GM18517 (cell line): ENCODE results near the gene ANK3.
A peak's percentile ranks its signal among the peaks of the same experiment; 100 is the strongest.

Source experiments
- ATAC-seq: cut with Tn5 transposase; IDR thresholded peaks from one replicate; pipeline ENCODE4 v1.9.1; 2021; ENCODE audit warnings: mild to moderate bottlenecking, moderate library complexity; ENCODE audit not compliant: unreplicated experiment

ANK3 gene

GRCh38 chr10:60237977-60238758 lies 151.5 kb downstream of the ANK3 start:
- ATAC-seq, result peak; percentile 35

GRCh38 chr10:60236869-60237524 lies 152.7 kb downstream of the ANK3 start:
- peak; percentile 98 for ATAC-seq

- no peak for ATAC-seq
These were observed 154.7 kb downstream of the ANK3 start for GRCh38 chr10:60235001-60235400.

DNA sequence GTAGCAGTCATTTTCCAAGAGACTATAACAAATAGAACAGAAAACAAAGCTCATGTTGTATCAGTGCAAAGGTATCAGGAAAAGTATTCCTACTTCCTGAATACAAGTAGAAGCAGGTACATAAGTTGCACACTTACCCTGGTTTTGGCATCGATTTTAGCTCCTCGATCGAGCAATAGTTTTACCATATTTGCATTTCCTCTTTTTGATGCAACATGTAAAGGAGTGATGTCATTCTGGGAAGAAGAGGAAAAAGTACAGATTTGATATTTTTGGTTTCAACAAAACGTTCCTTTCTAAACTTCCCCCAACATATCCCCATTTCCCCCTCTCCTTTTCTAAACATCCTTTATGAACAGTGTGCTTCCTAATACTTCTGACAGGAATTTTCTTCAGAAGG lies 155.1 kb downstream of the ANK3 start:
- ATAC-seq, result no peak

DNA sequence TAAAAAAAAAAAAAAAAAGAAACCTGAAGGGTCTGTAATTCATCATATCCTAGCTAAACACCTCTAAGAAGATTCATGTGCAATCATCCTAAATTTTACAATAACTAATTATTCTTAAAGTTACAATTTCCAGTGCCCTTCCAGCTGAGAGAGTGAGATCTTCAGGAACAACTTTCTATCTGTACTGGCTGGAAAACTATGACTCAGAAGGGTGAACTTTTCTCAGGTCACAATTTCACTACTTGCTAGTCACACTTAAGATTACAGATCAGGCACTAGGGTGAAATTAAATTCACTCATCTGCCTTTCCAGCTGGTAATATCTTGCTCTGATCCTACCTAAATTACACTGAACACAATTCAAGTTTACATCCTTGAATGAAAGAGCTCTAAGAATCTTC lies 158.8 kb downstream of the ANK3 start:
- ATAC-seq, result no peak

GRCh38 chr10:60224066-60224705 lies 165.5 kb downstream of the ANK3 start:
- ATAC-seq, result no peak

DNA sequence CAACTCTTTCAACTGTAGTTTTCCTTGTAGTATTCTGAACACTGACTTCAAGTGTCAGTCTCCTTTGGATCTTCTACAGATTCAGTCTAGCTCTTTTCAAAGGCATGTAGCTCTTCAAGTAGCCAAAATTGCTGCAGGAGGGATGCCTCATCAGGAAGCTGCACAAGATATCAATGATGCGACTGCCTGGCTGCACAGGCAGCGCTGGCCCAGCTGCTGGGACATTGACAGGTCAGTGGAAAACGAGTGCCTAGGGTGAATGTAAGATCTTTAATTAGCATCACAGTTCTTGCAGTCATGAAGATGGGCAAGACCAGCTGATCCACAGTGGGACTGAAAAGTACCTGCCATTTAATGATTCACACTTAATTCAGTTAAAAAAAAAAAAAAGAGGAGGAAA lies 167.6 kb downstream of the ANK3 start:
- no peak for ATAC-seq

DNA sequence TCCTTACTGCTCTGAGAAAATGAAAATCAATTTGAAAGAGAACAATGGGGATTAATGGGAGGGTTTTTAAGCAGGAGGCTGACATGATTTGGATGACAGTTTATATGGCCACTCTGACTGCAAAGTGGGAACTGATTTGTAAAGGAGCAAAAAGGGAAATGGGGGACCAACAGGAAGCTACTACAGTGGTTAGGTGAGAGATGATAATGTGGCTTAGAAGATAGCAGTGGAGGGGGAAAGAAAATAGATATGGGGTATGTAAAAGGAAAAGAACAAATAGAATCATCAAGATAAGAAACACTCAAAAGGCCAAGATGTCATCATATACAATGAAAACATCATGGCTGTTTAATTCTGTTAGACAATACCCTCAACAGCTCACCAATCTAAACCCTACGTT lies 177.5 kb downstream of the ANK3 start:
- ATAC-seq, result no peak

- ATAC-seq, result no peak
These were observed 179.7 kb downstream of the ANK3 start for GRCh38 chr10:60209874-60210570.

- no peak for ATAC-seq
These were observed 180.9 kb downstream of the ANK3 start for GRCh38 chr10:60208676-60209269.

DNA sequence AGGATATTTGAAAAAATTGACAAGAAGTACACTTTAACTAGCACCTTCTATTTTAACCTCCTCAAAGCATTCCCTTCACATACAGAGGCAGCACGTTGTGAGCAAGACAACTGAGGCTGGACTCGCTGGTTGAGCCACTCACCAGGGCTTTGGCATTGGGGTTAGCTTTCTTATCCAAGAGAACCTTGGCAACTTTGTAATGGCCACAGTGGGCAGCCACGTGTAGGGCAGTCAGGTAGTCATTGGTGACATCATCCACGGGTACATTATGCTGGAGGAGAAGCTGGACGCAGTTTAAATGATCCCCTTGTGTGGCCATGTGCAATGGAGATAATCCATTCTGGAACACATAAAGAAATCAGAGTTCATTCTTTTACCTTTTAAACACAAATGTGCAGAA lies 181.8 kb downstream of the ANK3 start:
- no peak for ATAC-seq

DNA sequence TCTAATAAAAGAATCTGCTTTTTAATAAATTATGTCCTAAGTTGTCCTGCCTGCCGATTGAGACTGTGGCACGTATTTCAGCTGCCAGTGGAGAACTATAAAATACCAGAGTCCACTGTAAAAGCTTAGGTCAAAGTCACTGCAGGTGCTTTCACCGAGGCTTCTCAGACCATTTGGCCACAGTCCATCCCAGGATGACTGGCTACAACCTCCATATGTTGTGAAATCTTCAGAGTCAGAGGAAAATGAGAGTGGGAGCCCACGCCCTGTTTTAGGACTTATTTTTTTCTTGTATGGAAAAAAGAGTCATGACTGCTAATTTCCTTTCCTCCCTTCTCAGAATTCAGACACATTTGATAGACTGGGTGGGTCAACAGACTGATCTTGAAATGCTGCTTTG lies 182.9 kb downstream of the ANK3 start:
- ATAC-seq, result no peak

GRCh38 chr10:60205741-60206140 lies 183.9 kb downstream of the ANK3 start:
- ATAC-seq, result no peak

- ATAC-seq, result no peak
These were observed 185.6 kb downstream of the ANK3 start for GRCh38 chr10:60203993-60204618.

- no peak for ATAC-seq
These were observed 189.0 kb downstream of the ANK3 start for GRCh38 chr10:60200682-60201053.

DNA sequence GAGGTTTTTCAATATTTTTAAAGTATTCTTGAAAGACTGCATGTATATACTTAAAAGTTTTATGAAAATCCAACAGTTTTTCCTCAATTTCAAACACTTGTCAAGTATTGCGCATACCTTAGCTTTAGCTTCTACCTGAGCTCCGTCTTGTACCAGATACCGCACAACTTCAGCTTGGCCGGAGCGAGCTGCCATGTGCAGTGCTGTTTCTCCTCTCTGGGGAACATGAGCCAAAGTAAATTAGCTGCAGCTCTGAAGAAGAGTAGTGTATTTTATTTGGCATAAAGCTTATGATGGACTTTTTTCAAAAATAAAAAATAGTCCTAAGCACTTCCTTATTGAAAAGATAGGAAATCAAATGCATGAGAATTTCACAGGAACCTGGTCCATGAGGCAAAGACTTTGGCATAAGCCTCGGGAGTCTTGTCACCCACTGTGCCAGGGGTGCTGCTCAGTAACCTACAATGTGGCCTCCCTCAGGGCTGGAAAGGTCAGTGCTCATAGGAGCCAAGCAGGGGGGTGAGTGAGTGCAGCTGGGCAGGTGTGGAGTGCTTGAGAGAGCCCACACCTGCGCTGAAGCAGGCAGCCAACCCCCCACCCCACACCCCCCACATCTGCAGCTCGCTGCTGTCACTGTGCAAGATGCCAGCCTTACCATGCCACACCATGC lies 189.5 kb downstream of the ANK3 start:
- no peak for ATAC-seq

GRCh38 chr10:60197206-60197605 lies 192.5 kb downstream of the ANK3 start:
- no peak for ATAC-seq

- no peak for ATAC-seq
These were observed 195.3 kb downstream of the ANK3 start for GRCh38 chr10:60194421-60194820.

DNA sequence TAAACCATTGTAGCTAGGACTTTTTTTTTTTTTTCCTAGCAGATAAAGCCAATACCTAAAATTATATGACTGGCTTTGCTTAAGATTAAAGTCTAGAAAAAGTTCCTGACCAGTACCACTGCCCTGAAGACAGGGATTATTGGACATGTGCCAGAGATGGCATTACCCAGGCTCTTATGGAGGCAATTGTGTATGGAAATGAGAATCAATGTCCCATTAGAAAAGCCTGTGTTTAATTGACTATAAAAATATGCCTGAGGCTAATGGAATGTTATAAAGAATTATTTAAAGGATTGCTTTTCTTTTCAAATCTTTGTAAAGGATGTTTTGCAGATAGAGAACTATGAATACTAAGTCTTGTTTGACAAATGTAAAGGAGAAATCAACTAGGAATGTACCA lies 196.7 kb downstream of the ANK3 start:
- ATAC-seq, result no peak

- ATAC-seq, result no peak
These were observed 199.7 kb downstream of the ANK3 start for GRCh38 chr10:60189861-60190475.
